ENCODE data around the gene TTC9B. TPM values are rescaled to one million over a fixed set of nuclear protein-coding genes. Genes with fewer than 3 reads are reported as not detected.

TTC9B gene
- total and polyA plus RNA-seq, 2 of the 13 experiments (the other 11 are each of a cell fraction or from before 2014, with no cell fraction given) = not detected

- Histone ChIP-seq H3K9me3 (ENCODE audit: low read length) (no peaks in the 10 kb centered on the region), H3K36me3 (replicated peaks in 1 of 2; ENCODE audit: control insufficient read depth in 1 of 2, insufficient read depth in 2 of 2, low read length in 2 of 2) (peaks cover 20 to 35% of the 10 kb centered on the region in 2 experiments), H3K4me3 (replicated peaks in 1 of 3; ENCODE audit: insufficient read depth in 1 of 3, low read depth in 2 of 3, low read length in 3 of 3) (no peak overlapping the region), H3K27ac (ENCODE audit: extremely low read length, insufficient read depth, low read length) (no peak overlapping the region), H2AFZ (ENCODE audit: low read length) (no peak overlapping the region), H3K9ac (ENCODE audit: insufficient read depth, low read depth, low read length) (no peak overlapping the region), H3K4me1 (ENCODE audit: insufficient read depth, low read length) (peaks cover 50% of the 10 kb centered on the region), H4K20me1 (ENCODE audit: insufficient read depth, low read length) (peaks cover 8% of the 10 kb centered on the region), H3K79me2 (ENCODE audit: insufficient read depth, low read length) (peaks cover 42% of the 10 kb centered on the region), H3K27me3 (ENCODE audit: control insufficient read depth in 1 of 2, insufficient read depth in 2 of 2, low read length in 2 of 2) (no peaks in the 10 kb centered on the region), H3K4me2 (ENCODE audit: low read depth, low read length) (no peak overlapping the region)
- no TSS peak for BruUV-seq (replicated peaks)
- POLR2A ChIA-PET = no interaction called here
- TF ChIP-seq ZNF562 (CRISPR knock-in tag; IDR thresholded peaks at IDR 0.05; ENCODE audit: borderline replicate concordance) (no peak), ZNF710 (CRISPR knock-in tag; IDR thresholded peaks at IDR 0.05; ENCODE audit: borderline replicate concordance) (0 out of 2 replicates have a peak, but pooled peaks have one; percentile 1)
- TF ChIP-seq, protein P1, sequence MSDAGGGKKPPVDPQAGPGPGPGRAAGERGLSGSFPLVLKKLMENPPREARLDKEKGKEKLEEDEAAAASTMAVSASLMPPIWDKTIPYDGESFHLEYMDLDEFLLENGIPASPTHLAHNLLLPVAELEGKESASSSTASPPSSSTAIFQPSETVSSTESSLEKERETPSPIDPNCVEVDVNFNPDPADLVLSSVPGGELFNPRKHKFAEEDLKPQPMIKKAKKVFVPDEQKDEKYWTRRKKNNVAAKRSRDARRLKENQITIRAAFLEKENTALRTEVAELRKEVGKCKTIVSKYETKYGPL (CRISPR knock-in tag; IDR thresholded peaks at IDR 0.05) = no peak
- in situ Hi-C loops (cut with HindIII; ENCODE audit: extremely low pct_ligation_motif_present, low pct_unique_long_range_greater_than_20kb) = no loop called here
- no peak for FAIRE-seq
- intact Hi-C loops (cut with micrococcal nuclease; ENCODE audit: unreplicated experiment) = no loop called here
- 96% methylated on average over 4 of the region's 8 CpGs for WGBS (ENCODE audit: low lambda C conversion rate)
- CTCF ChIA-PET (ENCODE audit: low intra/inter-chr PET ratio, low total read pairs) = no interaction called here
- no peak for ATAC-seq
- no peak for DNase-seq (ENCODE audit: low spot score)
Observed at GRCh38 chr19:40256512-40256911, 38.3 kb upstream of the TTC9B start.

DNA sequence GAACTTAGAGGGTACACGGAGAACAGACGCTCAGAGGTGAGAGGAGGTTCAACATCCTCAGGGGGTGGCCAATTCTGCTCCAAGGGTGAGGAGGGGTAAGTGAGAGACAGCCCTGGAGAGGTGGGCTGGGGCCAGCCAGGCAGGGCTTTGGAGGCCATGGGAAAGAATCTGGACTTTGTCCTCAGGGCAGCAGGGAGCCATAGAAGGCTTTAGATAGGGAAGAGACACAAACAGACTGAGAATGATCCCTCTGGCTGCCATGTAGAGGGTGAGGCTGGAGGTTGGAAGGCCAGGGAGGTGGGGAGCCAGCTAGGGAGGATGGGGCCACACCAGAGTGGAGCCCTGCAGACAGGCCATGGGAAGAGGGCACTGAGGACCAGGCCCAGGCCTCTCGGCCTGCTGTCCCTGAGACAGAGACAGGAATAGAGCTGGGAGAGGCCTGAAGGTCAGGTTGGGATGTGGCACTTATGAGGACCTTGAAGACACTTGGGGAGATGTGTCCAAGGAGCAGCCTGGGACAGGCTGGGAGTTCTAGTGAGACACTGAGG lies 37.5 kb upstream of the TTC9B start:
- Histone ChIP-seq H3K36me3 (replicated peaks in 1 of 2; ENCODE audit: control insufficient read depth in 1 of 2, insufficient read depth in 2 of 2, low read length in 2 of 2) (peaks cover 20 to 39% of the 10 kb centered on the region in 2 experiments), H3K79me2 (ENCODE audit: insufficient read depth, low read length) (peaks cover 42% of the 10 kb centered on the region), H3K4me2 (ENCODE audit: low read depth, low read length) (0 out of 2 replicates have a peak overlapping the region, but pooled peaks have one; percentile 21), H3K27ac (ENCODE audit: extremely low read length, insufficient read depth, low read length) (peak overlapping the region; percentile 81), H3K4me1 (ENCODE audit: insufficient read depth, low read length) (peaks cover 56% of the 10 kb centered on the region), H2AFZ (ENCODE audit: low read length) (no peak overlapping the region), H3K27me3 (ENCODE audit: control insufficient read depth in 1 of 2, insufficient read depth in 2 of 2, low read length in 2 of 2) (no peaks in the 10 kb centered on the region), H4K20me1 (ENCODE audit: insufficient read depth, low read length) (peaks cover 8% of the 10 kb centered on the region), H3K9ac (ENCODE audit: insufficient read depth, low read depth, low read length) (peak overlapping the region; percentile 23; the same call in 1 of the 2 replicates), H3K4me3 (replicated peaks in 1 of 3; ENCODE audit: insufficient read depth in 1 of 3, low read depth in 2 of 3, low read length in 3 of 3) (no peak overlapping the region), H3K9me3 (ENCODE audit: low read length) (no peaks in the 10 kb centered on the region)
- POLR2A ChIA-PET = no interaction called here
- CTCF ChIA-PET (ENCODE audit: low intra/inter-chr PET ratio, low total read pairs) = no interaction called here
- no TSS peak for BruUV-seq (replicated peaks)
- intact Hi-C loops (cut with micrococcal nuclease; ENCODE audit: unreplicated experiment) = loop anchor here (1.0 kb wide), 1 partner anchor 28 kb away; no protein-coding TSS in a partner anchor
- DNase-seq (ENCODE audit: low spot score) (peak; percentile 45), FAIRE-seq (no peak), ATAC-seq (peak; percentile 60)
- 96% methylated on average over 3 of the region's 3 CpGs for WGBS (ENCODE audit: low lambda C conversion rate)
- in situ Hi-C loops (cut with HindIII; ENCODE audit: extremely low pct_ligation_motif_present, low pct_unique_long_range_greater_than_20kb) = no loop called here
- TF ChIP-seq, protein P2, sequence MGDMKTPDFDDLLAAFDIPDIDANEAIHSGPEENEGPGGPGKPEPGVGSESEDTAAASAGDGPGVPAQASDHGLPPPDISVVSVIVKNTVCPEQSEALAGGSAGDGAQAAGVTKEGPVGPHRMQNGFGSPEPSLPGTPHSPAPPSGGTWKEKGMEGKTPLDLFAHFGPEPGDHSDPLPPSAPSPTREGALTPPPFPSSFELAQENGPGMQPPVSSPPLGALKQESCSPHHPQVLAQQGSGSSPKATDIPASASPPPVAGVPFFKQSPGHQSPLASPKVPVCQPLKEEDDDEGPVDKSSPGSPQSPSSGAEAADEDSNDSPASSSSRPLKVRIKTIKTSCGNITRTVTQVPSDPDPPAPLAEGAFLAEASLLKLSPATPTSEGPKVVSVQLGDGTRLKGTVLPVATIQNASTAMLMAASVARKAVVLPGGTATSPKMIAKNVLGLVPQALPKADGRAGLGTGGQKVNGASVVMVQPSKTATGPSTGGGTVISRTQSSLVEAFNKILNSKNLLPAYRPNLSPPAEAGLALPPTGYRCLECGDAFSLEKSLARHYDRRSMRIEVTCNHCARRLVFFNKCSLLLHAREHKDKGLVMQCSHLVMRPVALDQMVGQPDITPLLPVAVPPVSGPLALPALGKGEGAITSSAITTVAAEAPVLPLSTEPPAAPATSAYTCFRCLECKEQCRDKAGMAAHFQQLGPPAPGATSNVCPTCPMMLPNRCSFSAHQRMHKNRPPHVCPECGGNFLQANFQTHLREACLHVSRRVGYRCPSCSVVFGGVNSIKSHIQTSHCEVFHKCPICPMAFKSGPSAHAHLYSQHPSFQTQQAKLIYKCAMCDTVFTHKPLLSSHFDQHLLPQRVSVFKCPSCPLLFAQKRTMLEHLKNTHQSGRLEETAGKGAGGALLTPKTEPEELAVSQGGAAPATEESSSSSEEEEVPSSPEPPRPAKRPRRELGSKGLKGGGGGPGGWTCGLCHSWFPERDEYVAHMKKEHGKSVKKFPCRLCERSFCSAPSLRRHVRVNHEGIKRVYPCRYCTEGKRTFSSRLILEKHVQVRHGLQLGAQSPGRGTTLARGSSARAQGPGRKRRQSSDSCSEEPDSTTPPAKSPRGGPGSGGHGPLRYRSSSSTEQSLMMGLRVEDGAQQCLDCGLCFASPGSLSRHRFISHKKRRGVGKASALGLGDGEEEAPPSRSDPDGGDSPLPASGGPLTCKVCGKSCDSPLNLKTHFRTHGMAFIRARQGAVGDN (CRISPR knock-in tag; IDR thresholded peaks at IDR 0.05) = peak; percentile 37; the same call in 1 of the 2 replicates
- TF ChIP-seq ZNF446 (CRISPR knock-in tag; IDR thresholded peaks at IDR 0.05) = no peak
- TF ChIP-seq, protein P3, sequence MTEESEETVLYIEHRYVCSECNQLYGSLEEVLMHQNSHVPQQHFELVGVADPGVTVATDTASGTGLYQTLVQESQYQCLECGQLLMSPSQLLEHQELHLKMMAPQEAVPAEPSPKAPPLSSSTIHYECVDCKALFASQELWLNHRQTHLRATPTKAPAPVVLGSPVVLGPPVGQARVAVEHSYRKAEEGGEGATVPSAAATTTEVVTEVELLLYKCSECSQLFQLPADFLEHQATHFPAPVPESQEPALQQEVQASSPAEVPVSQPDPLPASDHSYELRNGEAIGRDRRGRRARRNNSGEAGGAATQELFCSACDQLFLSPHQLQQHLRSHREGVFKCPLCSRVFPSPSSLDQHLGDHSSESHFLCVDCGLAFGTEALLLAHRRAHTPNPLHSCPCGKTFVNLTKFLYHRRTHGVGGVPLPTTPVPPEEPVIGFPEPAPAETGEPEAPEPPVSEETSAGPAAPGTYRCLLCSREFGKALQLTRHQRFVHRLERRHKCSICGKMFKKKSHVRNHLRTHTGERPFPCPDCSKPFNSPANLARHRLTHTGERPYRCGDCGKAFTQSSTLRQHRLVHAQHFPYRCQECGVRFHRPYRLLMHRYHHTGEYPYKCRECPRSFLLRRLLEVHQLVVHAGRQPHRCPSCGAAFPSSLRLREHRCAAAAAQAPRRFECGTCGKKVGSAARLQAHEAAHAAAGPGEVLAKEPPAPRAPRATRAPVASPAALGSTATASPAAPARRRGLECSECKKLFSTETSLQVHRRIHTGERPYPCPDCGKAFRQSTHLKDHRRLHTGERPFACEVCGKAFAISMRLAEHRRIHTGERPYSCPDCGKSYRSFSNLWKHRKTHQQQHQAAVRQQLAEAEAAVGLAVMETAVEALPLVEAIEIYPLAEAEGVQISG (CRISPR knock-in tag; IDR thresholded peaks at IDR 0.05) = 0 out of 2 replicates have a peak, but pooled peaks have one; percentile 17
